Activated gamma-delta T cell (primary cell): Measurements from ENCODE around the gene NAP1L4.

Experiments
- DNase-seq: peaks from one replicate; lab custom pipeline; 2025; lab: John Stamatoyannopoulos, UW

The NAP1L4 gene

DNA sequence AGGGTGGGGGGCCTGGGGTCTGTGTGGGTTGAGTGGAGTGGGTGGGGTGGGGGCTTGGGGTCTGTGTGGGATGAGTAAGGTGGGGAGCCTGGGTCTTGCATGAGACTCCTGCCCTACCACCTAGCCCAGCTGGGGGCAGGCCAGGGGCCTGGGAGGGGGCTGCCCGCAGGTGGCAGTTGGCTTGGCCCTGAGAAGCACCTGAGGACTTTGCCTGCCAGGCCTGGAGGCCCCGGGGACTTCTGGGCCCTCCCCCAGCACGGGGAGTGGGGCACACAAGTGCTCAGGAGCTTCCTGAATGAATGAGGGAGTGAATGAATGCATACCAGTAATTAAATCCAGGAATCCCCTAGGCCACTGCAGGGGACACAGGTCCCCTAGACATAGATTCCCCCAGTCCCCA lies 69.5 kb downstream of the NAP1L4 start:
- DNase-seq: no peak

DNA sequence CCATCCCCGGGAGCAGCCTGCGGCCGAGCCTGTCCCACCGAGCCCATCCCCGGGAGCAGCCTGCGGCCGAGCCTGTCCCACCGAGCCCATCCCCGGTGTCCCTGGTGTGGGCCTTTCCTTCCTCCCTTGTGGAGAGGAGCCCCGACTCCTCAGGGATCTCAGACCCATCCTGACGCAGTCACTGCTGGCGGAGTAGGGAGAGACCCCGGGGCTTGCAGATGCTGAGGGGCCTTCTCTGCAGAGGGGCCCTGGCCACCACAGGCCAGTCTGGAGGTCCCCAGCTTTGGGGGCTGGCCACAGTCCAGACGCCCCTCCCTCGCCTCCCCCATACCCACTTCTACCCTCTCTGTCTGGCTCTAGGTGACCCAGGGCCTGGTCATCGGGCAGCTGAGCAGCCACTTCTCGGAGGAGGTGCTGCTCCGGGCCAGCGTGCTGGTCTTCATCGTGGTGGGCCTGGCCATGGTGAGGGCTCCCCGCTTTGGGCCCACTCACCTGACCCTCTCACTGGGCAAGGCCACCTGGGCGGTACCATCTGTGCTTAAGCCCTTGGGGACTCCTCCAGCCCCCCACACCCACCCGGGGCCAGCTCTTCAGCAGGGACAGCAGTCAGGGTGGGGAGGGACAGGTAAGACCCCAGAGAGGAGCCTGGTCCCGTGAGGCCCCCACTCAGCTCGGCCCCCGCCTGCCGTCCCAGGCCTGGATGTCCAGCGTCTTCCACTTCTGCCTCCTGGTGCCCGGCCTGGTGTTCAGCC lies 70.2 kb downstream of the NAP1L4 start:
- DNase-seq: no peak

DNA sequence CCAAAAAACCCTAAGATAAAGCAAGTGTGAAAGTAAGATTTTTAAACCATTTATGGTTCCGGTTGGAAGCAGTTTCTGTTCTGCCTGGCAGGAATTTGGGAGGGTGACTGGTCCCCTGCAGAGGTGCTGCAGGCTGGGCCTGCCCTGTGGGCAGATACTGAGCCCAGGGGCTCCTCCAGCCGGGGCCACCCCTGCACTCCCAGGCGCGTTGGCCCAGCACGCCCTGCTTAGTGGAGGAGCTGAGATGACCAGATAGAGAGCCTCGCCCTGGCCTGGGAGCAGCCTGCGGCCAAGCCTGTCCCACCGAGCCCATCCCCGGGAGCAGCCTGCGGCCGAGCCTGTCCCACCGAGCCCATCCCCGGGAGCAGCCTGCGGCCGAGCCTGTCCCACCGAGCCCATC lies 70.9 kb downstream of the NAP1L4 start:
- DNase-seq: no peak

DNA sequence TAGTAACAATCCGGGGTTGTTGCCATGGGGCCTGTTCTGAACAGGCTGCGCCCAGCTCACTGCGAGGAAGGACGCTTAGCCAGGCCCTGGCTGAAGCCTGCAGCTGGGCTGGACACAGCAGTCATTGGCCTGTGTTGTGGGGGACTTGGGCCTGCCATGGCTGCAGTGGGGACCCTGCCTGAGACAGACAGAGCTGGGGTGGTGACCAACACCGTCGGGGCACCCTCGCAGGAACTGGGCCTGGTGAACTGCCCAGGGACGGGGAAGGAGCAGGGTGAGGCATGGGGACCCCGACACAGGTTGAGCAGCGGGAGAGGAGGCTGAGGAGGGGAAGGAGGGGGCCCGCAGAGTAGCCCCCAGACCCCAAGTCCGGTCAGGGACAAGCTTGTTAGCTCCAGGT lies 71.8 kb downstream of the NAP1L4 start:
- no peak for DNase-seq

DNA sequence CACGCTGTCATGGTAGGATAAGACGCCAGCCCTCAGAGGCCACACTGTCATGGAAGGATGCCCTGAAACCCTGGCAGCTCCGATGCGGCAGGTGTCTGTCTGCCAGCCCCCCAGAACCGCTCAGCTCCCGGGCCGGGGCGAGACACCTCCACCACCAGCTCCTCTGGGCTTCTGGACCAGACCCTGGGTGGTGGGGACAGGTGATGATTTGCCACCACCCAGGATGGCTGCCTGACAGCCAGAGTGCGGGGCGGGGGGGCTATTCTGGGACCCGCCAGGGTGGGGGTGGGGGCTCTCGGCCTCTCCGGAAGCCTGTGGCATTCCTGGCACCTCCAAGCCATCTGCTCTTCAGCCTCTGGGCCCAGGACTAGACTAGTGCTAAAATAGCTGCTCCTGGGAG lies 72.3 kb downstream of the NAP1L4 start:
- no peak for DNase-seq

DNA sequence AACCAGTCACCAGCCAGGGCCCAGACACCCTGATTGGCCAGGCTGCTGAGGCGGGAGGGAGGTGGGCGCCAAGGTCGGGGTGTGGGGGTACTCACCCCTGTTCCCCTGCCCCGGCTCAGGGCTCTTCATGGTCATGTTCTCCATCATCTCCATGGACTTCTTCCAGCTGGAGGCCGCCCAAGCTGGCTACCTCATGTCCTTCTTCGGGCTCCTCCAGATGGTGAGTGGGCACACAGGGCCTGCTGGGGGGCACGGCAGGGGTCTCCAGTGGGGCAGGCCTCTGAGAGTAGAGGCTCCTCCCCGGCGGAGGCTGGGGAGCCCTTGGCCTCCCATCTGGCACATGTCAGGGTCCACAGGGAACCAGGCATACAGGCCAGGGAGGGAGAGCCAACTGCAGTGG lies 72.9 kb downstream of the NAP1L4 start:
- DNase-seq: no peak

DNA sequence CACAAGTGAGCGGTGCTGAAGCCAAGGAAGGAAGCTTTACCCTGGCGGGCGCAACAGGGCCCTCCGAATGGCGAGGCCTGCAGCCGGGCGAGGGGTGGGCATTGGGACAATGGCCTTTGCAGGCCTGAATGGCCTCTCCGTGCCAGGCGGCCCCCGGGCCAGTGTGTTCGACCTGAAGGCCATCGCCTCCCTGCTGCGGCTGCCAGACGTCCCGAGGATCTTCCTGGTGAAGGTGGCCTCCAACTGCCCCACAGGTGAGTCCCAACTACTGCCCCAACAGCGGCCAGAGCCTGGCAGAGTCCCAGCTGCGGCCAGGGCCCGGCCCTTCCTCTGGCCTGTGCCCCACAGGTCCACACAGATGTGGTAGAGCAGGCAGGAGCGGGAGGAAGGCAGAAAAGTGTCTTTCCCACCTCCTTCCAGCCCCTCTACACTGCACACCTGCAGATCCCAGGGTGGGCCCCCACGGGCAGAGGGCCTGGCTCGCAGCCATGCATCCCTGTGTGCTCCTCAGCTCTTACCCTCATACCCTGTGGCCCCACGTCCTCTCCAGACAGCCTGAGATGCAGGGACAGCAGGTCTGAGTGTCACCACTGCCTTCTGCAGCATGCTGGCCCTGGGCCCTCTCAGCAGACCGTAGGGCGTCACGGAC lies 74.2 kb downstream of the NAP1L4 start:
- no peak for DNase-seq

DNA sequence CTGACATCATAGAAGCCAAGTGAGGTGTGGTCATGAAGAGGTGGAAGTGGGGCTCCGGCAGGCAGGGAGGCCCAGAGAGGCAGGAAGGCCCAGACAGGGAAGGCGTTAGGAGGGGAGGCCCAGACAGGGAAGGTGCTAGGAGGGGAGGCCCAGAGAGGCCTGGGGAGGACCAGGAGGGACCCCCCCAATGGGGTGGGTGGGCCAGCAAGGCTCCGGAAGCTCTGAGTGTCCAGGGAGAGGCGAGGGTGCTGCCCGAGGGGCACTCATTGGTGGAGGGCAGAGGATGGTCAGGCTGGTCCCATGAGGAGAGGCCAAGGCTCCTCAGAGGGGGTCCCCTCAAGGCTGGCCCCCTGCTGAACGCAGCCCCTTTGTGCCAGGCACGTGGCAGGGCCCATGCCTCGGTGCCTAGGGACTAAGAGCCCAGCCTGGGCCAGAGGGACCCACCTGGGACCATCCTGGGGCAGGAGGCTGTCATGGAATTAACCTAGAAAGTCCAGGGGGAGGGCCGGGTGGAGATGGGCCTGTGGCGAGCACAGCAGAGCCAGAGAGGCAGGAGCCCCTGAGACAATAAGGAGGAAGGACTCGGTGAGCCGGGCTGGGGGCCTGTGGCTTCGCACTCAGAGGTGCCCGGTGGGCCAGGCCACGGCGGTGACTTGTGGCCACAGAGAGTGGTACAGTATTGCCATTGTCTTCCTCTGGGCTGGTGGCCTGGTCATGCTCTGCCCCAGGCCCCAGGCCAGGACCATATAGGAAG lies 75.1 kb downstream of the NAP1L4 start:
- DNase-seq: no peak

DNA sequence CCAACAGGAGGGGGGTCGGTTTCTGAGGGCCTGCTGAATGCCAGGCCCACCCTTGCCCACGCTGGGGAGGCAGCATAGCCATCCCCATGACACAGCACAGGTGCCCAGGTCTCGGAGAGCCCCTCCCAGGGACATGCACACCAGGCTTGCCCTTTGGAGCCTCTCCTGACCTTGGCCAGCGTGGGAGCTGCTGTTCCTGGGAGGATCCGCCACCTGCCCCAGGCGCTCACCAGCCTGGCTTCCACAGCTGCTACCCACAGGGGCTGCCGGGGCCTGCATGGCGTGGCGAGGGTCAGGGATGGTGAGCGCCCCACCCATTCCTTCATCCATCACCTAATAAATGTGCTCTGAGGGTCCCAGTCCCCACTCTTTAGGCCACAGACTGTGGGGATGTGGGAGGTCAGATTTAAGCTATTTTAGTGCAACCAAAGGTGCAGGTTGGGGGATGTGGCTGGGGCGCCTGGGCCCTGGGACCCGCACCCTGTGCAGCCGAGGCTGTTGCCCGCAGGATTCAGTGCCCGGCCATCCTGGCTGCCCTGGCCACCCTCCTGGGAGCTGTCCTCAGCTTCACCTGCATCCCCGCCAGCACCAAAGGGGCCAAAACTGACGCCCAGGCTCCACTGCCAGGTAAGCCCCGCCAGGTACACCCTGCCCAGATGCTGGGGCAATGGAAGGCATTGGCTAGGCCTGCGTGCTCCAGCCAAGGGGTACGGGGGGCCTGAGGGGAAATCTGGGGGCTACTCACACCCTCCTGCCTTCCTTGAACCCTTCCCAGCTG lies 75.8 kb downstream of the NAP1L4 start:
- no peak for DNase-seq

DNA sequence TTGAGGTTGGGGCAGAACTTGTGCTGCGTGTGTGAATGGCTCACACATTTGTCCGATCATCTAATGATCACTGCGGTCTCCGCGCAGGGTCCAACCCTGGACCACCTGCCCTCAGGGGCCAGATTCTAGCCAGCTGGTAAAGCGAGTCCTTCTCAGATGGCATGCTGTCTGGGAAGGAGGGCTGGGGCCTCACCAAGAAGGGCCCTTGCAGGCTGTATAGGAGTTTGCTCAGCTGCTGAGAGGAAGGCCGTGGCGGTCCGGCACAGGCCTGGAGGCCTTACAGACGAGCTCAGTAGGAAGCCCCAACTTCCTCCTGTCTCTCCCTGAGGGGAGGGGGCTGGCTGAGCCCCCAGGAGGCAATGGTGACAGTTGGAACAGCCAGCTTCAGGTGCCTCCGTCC lies 76.7 kb downstream of the NAP1L4 start:
- DNase-seq: no peak

DNA sequence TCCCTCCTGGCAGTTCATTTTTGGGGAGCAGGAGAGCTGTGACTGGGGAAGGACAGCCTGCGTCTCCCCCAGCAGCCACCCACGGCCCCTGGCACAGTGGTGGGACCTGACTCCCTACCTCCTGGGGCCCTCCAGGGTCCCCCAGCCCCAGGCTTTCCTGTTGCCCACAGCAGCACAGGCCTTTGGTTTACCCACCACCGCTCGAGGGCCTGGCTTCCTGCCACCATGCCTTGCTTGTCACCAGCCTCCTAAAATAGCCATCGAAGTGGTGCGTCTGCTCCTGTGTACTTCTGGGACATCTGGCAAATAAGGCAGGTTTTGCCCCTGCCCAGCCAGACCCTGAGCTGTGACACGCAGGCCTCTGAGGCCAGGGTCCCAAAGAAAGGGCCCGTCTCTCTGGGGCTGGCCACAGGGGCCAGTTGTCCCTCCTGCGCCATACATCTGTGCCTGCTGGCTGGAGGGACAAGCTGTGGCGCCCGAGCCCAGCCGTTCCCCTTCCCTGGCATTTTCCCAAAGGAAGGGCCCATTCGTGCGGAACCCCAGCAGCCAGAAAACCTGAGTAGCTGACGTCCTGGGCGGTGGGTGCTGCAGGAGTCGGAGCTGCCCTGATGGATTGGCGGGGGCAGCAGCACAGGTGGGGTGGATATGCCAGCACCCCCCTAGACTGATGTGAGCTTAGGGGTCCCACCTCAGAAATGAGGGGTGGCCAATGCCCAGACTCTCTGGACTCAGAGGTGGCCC lies 77.5 kb downstream of the NAP1L4 start:
- no peak for DNase-seq

DNA sequence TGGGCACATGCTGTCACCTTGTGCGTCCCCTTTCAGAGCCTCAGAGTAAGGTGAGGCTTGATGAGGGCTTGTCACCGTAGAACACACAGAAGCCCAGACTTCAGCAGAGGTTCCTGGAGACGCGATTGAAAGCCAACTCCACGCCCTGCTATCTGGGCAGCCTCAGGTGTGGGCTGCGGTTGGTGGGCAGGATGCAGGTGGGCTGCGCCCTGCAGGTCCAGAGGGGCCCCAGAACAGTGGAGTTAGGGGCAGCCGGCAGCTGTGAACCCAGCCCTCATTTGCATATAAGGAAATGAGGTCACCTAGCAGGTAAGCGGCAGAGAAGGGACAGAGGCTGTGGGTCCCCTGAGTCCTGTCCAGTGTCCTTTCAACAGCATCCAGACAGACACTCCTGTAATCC lies 78.4 kb downstream of the NAP1L4 start:
- DNase-seq: no peak

DNA sequence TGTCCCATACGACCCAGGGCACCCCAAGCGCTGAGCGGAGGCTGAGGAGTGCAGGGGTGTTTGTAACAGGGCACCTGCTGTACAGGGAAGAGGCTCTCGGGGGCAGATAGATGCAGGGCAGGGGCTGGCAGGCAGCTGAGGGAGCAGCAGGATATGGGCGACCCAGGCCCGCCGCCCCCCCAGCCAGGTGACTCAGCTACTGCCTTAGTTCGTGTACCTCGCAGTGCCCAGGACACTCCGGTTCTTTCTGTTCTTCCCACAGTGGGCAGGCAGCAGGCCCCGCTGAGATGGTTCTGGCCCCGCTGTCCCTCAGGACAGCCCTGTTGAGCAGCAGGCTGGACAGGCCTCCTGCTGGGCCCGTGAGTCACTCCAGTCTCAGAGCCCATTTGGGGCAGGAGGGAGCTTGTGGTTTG lies 79.1 kb downstream of the NAP1L4 start:
- DNase-seq: no peak

DNA sequence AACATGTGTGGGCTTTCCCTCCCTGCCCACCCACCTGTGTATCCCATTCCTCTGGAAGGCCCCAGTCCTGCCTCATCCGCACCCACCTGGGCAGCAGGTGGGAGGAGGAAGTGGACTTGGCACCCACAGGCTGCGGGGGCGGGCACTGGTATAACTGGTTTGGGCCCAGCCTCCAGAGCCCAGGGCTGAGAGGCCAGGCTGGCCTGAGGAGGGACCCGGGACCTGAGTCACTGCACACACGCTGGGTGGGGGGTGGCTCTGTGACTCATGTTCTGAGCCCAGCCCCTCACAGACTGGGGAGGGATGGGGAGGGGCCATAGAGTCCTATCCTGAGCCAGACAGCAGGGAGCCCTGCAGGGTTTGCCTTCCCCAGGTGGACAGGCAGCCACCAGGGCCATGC lies 79.6 kb downstream of the NAP1L4 start:
- DNase-seq: no peak

DNA sequence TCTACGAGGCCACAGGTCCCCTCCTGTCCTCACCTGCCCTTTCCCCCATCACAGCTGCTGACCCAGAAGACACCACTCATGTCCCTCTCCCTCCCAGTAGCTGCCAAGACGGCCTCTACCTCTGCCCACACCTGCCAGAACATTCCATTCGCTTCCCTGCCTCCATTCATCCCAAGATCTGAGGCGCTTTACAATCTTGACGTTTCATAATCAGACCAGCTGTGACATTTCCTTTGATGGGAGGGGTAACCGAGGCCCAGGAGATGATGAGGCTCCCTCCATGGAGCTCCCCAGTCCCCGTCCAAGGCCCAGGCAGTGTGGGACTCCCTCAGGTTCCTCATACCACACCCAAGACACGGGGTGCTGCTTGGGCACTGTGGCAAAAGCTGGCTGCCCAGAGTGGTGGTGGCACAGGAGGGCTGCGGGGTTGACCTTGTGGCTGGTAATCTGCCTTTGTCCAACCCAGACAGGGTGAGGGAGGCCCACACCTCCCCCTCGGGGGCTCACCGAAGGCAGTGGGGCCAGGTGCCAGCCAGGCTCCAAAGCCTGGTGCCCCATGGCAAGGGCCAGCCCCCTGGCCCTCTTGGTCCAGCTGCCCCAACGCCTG lies 80.2 kb downstream of the NAP1L4 start:
- no peak for DNase-seq

DNA sequence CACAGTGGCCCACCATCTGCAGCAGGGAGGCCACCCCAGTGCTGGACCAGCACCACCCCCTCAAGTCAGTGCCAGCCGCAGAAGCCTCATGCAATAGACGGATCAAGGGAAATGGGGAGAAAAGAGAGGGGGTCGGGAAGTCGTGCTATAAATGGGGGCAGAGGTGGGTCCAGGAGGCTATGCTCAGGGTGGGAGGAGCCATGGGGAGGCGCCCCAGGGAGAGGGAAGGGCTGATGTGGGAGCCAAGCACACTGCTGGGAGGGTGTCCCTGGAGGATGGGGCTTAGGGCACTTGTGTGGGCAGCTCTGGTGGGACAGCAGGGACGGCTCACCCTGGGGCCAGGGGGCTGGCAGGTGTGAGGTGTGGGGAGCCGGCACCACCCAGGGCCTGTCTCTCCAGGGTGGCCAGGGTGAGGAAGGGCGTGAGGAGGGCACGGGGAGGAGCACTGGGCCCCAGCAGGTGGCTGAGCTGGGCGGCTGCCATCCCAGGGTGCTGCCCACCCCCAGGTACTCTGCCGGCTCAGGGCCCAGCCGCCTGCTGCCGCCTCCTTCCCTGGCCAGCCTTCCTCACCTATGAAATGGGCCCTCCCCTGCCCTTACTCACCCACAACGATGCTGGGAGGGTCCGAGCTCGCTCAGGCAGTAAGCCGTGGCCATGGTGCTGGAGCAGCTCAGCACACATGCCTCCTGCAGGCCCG lies 80.9 kb downstream of the NAP1L4 start:
- DNase-seq: no peak

DNA sequence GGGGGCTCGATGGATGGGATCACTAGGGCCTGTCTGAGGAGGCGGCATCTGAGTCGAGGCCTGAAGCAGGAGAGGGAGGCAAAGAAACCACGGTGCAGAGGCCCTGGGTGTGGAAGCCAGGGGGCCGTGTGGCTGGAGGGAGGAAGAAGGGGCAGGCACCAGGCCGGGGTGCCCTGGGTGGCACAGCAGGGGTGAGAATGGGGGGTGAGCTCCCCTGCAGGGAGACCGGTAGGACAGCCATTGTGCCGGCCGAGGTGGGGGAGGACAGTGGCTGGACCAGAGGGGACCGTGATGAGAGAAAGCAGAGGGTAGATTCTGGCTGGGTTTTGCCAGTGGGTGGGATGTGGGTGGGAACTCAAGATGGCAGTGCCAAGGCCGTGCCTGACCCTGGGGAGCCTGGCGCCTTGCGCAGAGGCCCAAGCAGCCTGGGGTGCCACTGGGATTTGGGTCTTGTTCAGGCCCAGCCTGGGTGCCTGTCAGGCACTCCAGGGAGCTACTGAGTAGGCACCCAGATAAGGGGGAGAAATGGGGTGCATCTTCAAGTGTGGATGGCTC lies 81.7 kb downstream of the NAP1L4 start:
- DNase-seq: no peak

DNA sequence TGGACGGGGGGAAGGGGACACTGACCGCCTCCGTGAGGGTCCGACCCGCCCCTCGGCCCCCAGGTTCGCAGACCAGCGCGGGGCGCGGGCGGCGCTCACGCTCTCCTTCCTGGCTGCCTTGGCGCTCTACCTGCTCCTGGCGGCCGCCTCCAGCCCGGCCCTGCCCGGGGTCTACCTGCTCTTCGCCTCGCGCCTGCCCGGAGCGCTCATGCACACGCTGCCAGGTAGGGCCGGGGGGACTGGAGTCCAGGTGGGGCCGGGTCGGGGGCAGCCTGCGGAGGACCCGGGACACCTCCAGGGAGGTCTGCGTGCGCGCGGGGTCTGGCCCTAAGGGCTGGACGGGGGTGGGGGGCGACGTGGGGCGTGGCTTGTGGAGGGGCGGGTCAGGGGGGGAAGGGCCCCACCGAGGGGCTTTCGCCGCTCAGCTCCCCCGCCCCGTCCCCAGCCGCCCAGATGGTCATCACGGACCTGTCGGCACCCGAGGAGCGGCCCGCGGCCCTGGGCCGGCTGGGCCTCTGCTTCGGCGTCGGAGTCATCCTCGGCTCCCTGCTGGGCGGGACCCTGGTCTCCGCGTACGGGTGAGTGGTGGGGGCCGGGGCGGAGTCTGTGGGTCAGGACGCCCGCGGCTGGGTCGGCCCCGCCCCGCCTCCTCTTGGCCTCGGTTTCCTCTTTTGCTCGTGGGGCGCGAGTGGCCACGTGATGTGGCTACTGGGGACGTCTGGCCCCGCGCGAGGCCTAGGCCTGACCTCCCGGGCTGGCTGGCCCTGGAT lies 82.8 kb downstream of the NAP1L4 start:
- DNase-seq: no peak

DNA sequence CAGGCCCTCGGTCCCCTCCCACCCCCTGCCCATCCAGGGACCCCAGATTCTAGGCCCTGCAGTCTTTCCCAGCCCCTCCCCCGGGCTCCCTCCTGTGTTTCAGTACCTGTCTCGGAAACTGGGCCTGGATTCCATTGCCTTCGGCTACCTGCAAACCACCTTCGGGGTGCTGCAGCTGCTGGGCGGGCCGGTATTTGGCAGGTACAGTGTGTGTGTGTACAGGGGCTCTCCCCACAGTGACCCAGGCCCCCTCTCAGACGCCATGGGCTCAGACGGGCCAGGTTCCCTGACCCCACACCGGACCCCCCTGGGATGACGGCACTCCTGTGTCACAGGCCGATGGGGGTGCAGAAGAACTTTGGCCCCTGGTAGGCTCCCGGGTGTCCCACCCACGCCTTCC lies 84.0 kb downstream of the NAP1L4 start:
- DNase-seq: no peak
